Immature natural killer cell (primary cell): Measurements from ENCODE around the gene PRKG1. TPM values are rescaled to one million over a fixed set of nuclear protein-coding genes. Genes with fewer than 3 reads are reported as not detected.
"Not testable (repeated sequence)": the region's sequence is repeated elsewhere in the genome, so short reads cannot be mapped to it uniquely, and the experiment has no call there.

Source experiments
- DNase-seq, 3 donors: peaks; one replicate each; pipeline ENCODE4 v3.0.0; 2022; ENCODE audit warnings: mixed read lengths in 1 of 3
- H3K27ac Mint-ChIP-seq, 6 donors: one replicate each; pipeline ENCODE4 v1.8.0; 2020; ENCODE audit warnings: mixed read lengths in 6 of 6, mild to moderate bottlenecking in 5 of 6, inconsistent platforms in 4 of 6, moderate library complexity in 3 of 6
- H3K27me3 Mint-ChIP-seq, 3 donors: one replicate each; pipeline ENCODE4 v1.8.0; 2020 to 2021; ENCODE audit warnings: low read depth in 3 of 3, mild to moderate bottlenecking in 3 of 3, mixed read lengths in 3 of 3, moderate library complexity in 3 of 3, inconsistent platforms in 1 of 3
- H3K36me3 Mint-ChIP-seq, 3 donors: one replicate each; pipeline ENCODE4 v1.8.0; 2020; ENCODE audit warnings: mixed read lengths in 3 of 3, inconsistent platforms in 2 of 3, mild to moderate bottlenecking in 2 of 3
- H3K4me1 Mint-ChIP-seq, 2 donors: one replicate each; pipeline ENCODE4 v1.8.0; 2020; ENCODE audit warnings: inconsistent platforms in 2 of 2, mild to moderate bottlenecking in 2 of 2, mixed read lengths in 2 of 2, moderate library complexity in 1 of 2
- H3K4me3 Mint-ChIP-seq, 5 donors: one replicate each; pipeline ENCODE4 v1.8.0; 2020; ENCODE audit warnings: mild to moderate bottlenecking in 5 of 5, mixed read lengths in 5 of 5, inconsistent platforms in 3 of 5, moderate library complexity in 3 of 5
- H3K9me3 Mint-ChIP-seq, 6 donors: one replicate each; pipeline ENCODE4 v1.8.0; 2020; ENCODE audit warnings: mild to moderate bottlenecking in 6 of 6, mixed read lengths in 6 of 6, inconsistent platforms in 4 of 6, moderate library complexity in 3 of 6
- polyA plus RNA-seq, 3 donors: library from polyadenylated mRNA; unstranded; fragments of 300-500 nt; fragmentation: Illumina TruSeq; gene quantifications; one replicate each; pipeline ENCODE4 v1.2.3, GENCODE V29; 2021

PRKG1 gene
- polyA plus RNA-seq, 3 donors from 2014 or later, result 0.46 TPM; not detected in 2

DNA sequence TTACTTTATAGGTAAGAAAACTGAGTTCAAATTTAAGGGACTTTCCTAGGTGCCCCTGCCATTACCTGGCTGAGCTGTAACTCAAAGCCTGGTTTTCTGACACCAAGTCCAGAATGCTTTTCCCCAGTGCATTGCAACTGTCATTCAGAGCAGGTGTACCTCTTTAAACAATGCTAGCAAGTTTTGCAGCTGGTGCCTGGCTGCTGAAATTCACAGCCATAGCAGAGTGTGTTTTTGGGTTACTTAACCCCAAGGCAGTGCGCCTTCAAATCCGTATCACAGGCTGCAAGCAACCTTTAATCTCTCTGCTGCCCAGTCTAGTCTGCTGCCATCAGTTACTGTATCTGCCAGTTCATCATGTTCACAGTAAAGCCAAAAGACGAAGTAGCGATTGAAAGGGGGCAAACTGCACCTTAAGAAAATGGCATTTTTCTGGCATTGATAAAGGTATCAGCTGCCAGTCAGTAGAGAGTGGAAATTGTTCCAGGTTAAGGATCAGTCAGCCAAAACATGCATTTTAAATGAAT is 359.7 kb downstream of the PRKG1 start:
- DNase-seq, result no peak
- Mint-ChIP-seq H3K4me3 (no peak overlapping the region), H3K9me3 (no peaks in the 10 kb centered on the region)

DNA sequence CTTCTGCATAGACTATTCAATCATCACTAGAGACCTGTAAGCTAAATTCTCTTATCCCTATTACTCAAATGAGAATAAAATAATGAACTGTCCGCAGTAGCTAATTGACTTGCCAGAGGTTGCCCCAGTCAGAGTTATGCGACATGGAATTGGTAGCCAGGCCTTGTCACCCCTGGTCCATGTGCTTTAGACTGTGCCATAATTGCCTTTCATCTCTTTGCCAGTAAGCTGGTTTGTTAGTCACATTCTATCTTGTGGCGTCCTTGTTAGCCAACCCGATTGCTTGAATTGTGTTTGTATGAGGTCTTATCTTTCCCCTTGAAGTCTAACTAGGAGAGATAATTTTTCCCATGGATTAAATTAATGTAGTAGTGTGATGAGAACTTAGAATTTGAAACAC is 362.5 kb downstream of the PRKG1 start:
- H3K27me3 Mint-ChIP-seq, result no peaks in the 10 kb centered on the region
- peak overlapping the region in 1 of 6 donors; percentile 7 for H3K27ac Mint-ChIP-seq
- no peaks in the 10 kb centered on the region for H3K36me3 Mint-ChIP-seq
- DNase-seq, result no peak
- no peak overlapping the region for H3K4me3 Mint-ChIP-seq
- H3K4me1 Mint-ChIP-seq, result no peaks in the 10 kb centered on the region
- no peaks in the 10 kb centered on the region for H3K9me3 Mint-ChIP-seq

More for the DNA sequence above, 359.7 kb downstream of the PRKG1 start:
- Mint-ChIP-seq H3K27me3 (peaks cover 0 to 2% (median 2%) of the 10 kb centered on the region in 3 donors), H3K36me3 (no peaks in the 10 kb centered on the region), H3K27ac (no peak overlapping the region), H3K4me1 (no peaks in the 10 kb centered on the region)

GRCh38 chr10:51439645-51440044 is 365.4 kb downstream of the PRKG1 start:
- peaks cover 0 to 7% (median 3%) of the 10 kb centered on the region in 3 donors for H3K27me3 Mint-ChIP-seq
- no peak overlapping the region for H3K27ac Mint-ChIP-seq
- H3K4me1 Mint-ChIP-seq, result no peaks in the 10 kb centered on the region
- H3K4me3 Mint-ChIP-seq, result no peak overlapping the region
- no peaks in the 10 kb centered on the region for H3K36me3 Mint-ChIP-seq
- no peaks in the 10 kb centered on the region for H3K9me3 Mint-ChIP-seq
- DNase-seq, result no peak

- DNase-seq, result no peak
- Mint-ChIP-seq H3K27ac (no peak overlapping the region), H3K36me3 (no peaks in the 10 kb centered on the region), H3K4me3 (no peak overlapping the region), H3K9me3 (no peaks in the 10 kb centered on the region), H3K4me1 (no peaks in the 10 kb centered on the region), H3K27me3 (peaks cover 4 to 7% (median 6%) of the 10 kb centered on the region in 3 donors)
Measured at GRCh38 chr10:51445588-51445987, 371.3 kb downstream of the PRKG1 start.

DNA sequence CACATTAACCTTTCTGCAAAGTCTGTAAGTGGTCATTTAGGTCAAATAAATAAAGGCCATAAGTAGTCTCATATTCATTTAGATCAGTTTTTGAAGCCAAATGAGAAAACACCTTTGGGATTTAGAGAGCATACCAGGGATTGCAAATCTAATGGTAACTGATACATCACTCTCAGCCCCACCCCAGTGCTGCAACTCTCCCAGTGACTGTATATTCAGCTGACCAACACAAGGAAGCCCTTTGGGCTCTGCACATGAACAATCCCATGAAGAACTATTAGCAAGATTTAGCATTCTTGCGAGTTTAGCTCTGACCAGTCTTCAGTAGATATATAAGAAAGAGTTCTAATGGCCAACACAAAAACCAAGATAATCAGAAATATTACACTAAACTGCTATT is 372.8 kb downstream of the PRKG1 start:
- H3K27me3 Mint-ChIP-seq, result peaks cover 4 to 8% (median 7%) of the 10 kb centered on the region in 3 donors
- H3K27ac Mint-ChIP-seq, result no peak overlapping the region
- no peak for DNase-seq
- no peaks in the 10 kb centered on the region for H3K36me3 Mint-ChIP-seq
- H3K9me3 Mint-ChIP-seq, result no peaks in the 10 kb centered on the region
- H3K4me1 Mint-ChIP-seq, result no peaks in the 10 kb centered on the region
- H3K4me3 Mint-ChIP-seq, result no peak overlapping the region

- H3K27ac Mint-ChIP-seq, H3K4me1 Mint-ChIP-seq, DNase-seq, H3K36me3 Mint-ChIP-seq, H3K4me3 Mint-ChIP-seq, H3K27me3 Mint-ChIP-seq: not testable (repeated sequence)
- H3K9me3 Mint-ChIP-seq, result peaks cover 1 to 13% (median 4%) of the 10 kb centered on the region in 6 donors
Measured at GRCh38 chr10:51455762-51456161, 381.5 kb downstream of the PRKG1 start.

GRCh38 chr10:51459476-51459875 is 385.2 kb downstream of the PRKG1 start:
- Mint-ChIP-seq H3K4me1 (no peaks in the 10 kb centered on the region), H3K9me3 (peaks cover 1 to 9% (median 4%) of the 10 kb centered on the region in 6 donors), H3K27me3 (peaks cover 0 to 3% (median 3%) of the 10 kb centered on the region in 3 donors), H3K4me3 (no peak overlapping the region), H3K36me3 (no peaks in the 10 kb centered on the region), H3K27ac (no peak overlapping the region)
- no peak for DNase-seq

DNA sequence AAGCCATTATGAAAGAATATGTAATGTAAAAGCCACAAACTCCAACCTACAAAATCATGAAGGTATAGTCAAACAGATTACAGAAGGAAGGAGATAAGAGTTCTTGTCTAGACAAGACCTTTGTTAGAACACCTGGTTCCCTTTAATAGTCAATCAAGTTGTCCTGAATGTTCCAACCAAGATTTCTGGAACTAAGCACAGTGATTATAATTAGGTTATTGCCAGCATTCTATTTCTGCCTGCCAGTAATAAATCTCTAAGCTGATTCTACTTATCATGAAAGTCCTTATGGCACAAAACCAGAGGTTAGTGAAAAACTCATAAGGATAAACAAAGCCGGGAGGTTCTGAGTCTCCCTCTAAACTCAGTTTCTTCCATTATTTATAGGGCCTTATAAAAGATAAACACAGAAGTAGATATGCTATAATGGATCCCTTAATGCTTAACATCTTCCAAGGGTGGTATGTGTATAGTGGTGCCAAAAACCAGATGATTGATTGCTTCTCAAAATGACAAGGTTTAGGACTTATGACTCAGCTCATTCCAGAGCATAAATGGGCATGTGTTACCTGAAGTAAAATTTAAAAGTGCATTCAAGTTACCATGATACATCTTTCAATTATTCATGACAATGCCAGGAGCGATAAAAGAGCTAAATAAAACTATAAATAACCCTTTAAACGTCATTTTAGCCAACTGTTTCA is 387.9 kb downstream of the PRKG1 start:
- Mint-ChIP-seq H3K4me3 (no peak overlapping the region), H3K36me3 (no peaks in the 10 kb centered on the region), H3K9me3 (no peaks in the 10 kb centered on the region), H3K27me3 (peaks cover under 1 to 3% (median 2%) of the 10 kb centered on the region in 3 donors), H3K4me1 (no peaks in the 10 kb centered on the region), H3K27ac (no peak overlapping the region)
- no peak for DNase-seq

GRCh38 chr10:51468424-51468823 is 394.1 kb downstream of the PRKG1 start:
- no peaks in the 10 kb centered on the region for H3K4me1 Mint-ChIP-seq
- DNase-seq, result no peak
- peaks cover 0 to 2% (median 0%) of the 10 kb centered on the region in 3 donors for H3K27me3 Mint-ChIP-seq
- no peaks in the 10 kb centered on the region for H3K36me3 Mint-ChIP-seq
- no peak overlapping the region for H3K4me3 Mint-ChIP-seq
- no peak overlapping the region for H3K27ac Mint-ChIP-seq
- peaks cover 0 to 2% (median 0%) of the 10 kb centered on the region in 6 donors for H3K9me3 Mint-ChIP-seq

DNA sequence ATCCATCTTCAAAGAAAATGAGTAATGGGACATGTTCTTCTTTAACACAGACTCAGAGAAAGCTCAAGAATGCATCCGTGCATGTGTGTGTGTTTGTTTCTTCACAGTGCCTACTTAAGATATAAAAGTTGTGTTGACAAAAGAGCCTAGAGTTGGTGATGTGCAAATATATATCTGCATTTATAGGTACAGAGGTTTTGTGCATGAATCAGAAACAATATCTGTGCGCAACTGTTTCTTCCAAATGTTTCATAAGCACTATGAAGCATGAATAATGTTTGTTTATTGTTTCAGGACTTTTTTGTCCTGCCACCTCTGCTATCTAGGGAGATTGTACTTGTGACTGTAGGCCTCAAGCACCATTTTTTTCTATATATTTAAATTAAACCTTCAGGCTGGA is 395.4 kb downstream of the PRKG1 start:
- Mint-ChIP-seq H3K4me1 (no peaks in the 10 kb centered on the region), H3K27me3 (peaks cover 0 to 2% (median 0%) of the 10 kb centered on the region in 3 donors), H3K4me3 (no peak overlapping the region), H3K36me3 (no peaks in the 10 kb centered on the region), H3K9me3 (peaks cover 0 to 2% (median 0%) of the 10 kb centered on the region in 6 donors), H3K27ac (no peak overlapping the region)
- DNase-seq, result no peak

DNA sequence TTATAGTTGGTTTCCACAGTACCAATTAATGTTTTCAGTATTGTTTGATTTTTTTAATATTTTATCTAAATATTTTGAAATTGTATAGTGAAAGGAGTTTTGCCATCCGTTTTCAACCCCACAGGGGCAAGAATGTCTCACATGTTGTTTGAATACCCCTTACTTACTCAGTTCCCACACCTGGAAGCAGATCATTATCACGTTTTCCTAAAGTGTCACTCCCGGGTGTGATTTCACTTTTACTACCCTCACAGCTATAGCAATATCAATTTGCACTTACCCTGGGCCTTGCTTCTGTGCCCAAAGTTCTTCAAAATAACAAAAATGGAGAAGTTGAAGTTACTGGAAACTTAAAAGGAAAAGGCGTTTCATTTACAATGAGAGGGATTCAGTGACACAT is 397.0 kb downstream of the PRKG1 start:
- H3K4me3 Mint-ChIP-seq, result no peak overlapping the region
- H3K27me3 Mint-ChIP-seq, result no peaks in the 10 kb centered on the region
- no peak for DNase-seq
- H3K4me1 Mint-ChIP-seq, result no peaks in the 10 kb centered on the region
- H3K9me3 Mint-ChIP-seq, result peaks cover 0 to 2% (median 0%) of the 10 kb centered on the region in 6 donors
- no peaks in the 10 kb centered on the region for H3K36me3 Mint-ChIP-seq
- no peak overlapping the region for H3K27ac Mint-ChIP-seq

DNA sequence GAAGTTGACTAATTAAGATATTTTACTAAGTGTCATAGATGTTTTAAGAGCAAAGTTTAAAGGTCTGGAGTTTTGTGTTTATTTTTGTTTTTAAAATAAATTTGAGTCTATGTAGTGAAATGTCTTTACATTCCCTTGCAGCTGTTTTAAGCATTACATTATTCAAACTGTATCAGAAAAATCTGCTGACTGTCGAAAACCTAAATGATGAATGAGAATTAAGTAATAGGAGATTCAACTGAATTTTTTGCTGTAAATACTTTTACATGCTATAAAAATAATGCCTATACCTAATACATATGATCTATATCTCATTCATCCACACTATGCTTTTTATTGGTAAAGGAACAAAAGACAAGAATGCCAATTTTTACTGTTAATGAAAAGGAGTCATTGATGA is 397.9 kb downstream of the PRKG1 start:
- no peaks in the 10 kb centered on the region for H3K4me1 Mint-ChIP-seq
- DNase-seq, result no peak
- H3K9me3 Mint-ChIP-seq, result peaks cover 0 to 5% (median under 1%) of the 10 kb centered on the region in 6 donors
- no peaks in the 10 kb centered on the region for H3K27me3 Mint-ChIP-seq
- no peak overlapping the region for H3K27ac Mint-ChIP-seq
- H3K4me3 Mint-ChIP-seq, result no peak overlapping the region
- H3K36me3 Mint-ChIP-seq, result no peaks in the 10 kb centered on the region

- H3K4me3 Mint-ChIP-seq, result no peak overlapping the region
- DNase-seq, result no peak
- H3K4me1 Mint-ChIP-seq, result no peaks in the 10 kb centered on the region
- peaks cover 0 to 7% (median 0%) of the 10 kb centered on the region in 6 donors for H3K9me3 Mint-ChIP-seq
- no peaks in the 10 kb centered on the region for H3K36me3 Mint-ChIP-seq
- no peak overlapping the region for H3K27ac Mint-ChIP-seq
- peaks cover 0 to 2% (median 0%) of the 10 kb centered on the region in 3 donors for H3K27me3 Mint-ChIP-seq
Measured at GRCh38 chr10:51479711-51480110, 405.4 kb downstream of the PRKG1 start.

GRCh38 chr10:51485668-51486067 is 411.4 kb downstream of the PRKG1 start:
- Mint-ChIP-seq H3K36me3 (no peaks in the 10 kb centered on the region), H3K27me3 (peaks cover 0 to 2% (median 0%) of the 10 kb centered on the region in 3 donors), H3K4me1 (no peaks in the 10 kb centered on the region), H3K4me3 (no peak overlapping the region), H3K9me3 (peaks cover 0 to 4% (median 0%) of the 10 kb centered on the region in 6 donors), H3K27ac (no peak overlapping the region)
- DNase-seq, result no peak

DNA sequence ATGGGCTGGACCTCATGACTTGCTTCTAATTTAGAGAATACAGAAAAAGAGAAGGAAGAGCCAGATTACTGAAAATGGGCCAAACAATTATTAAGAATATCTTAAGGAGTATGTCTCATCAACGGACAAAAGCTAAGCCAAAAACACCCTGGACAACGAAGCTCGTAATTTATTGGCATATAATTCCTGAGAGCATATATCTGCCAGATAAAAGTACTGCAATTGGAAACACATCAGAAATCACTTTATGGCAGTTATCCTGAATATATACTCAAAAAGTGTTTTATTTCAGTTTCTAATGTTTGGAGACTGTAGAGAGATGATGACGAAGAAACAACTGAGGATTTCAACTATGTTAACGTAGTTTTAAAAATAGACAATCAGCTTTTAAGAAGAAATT is 413.3 kb downstream of the PRKG1 start:
- H3K36me3 Mint-ChIP-seq, result no peaks in the 10 kb centered on the region
- H3K9me3 Mint-ChIP-seq, result peaks cover 0 to 2% (median 0%) of the 10 kb centered on the region in 6 donors
- H3K4me1 Mint-ChIP-seq, result no peaks in the 10 kb centered on the region
- DNase-seq, result no peak
- no peak overlapping the region for H3K4me3 Mint-ChIP-seq
- H3K27ac Mint-ChIP-seq, result no peak overlapping the region
- H3K27me3 Mint-ChIP-seq, result peaks cover 0 to 2% (median 0%) of the 10 kb centered on the region in 3 donors
